HG03159 (cell line): ENCODE measurements around the gene CDK14.

Source experiments
- ATAC-seq: cut with Tn5 transposase; IDR thresholded peaks from one replicate; pipeline ENCODE4 v1.9.1; 2021; ENCODE audit warnings: mild to moderate bottlenecking, moderate library complexity; ENCODE audit not compliant: unreplicated experiment

Gene CDK14

GRCh38 chr7:91082852-91083495, 486.9 kb downstream of the CDK14 start:
- ATAC-seq: peak; percentile 51

GRCh38 chr7:91083855-91084644, 487.9 kb downstream of the CDK14 start:
- ATAC-seq: no peak

- ATAC-seq: no peak
Observed at GRCh38 chr7:91085175-91085574, 489.1 kb downstream of the CDK14 start.

GRCh38 chr7:91086200-91086599, 490.1 kb downstream of the CDK14 start:
- no peak for ATAC-seq

GRCh38 chr7:91088156-91088555, 492.0 kb downstream of the CDK14 start:
- ATAC-seq: no peak

- ATAC-seq: no peak
Observed at GRCh38 chr7:91088691-91089090, 492.6 kb downstream of the CDK14 start.

- peak; percentile 78 for ATAC-seq
Observed at GRCh38 chr7:91089382-91089963, 493.4 kb downstream of the CDK14 start.

GRCh38 chr7:91090684-91091083, 494.6 kb downstream of the CDK14 start:
- ATAC-seq: no peak

GRCh38 chr7:91091631-91092030, 495.5 kb downstream of the CDK14 start:
- ATAC-seq: no peak

GRCh38 chr7:91093181-91093580, 497.1 kb downstream of the CDK14 start:
- no peak for ATAC-seq

GRCh38 chr7:91098566-91098965, 502.4 kb downstream of the CDK14 start:
- no peak for ATAC-seq

GRCh38 chr7:91103363-91103762, 507.2 kb downstream of the CDK14 start:
- no peak for ATAC-seq

GRCh38 chr7:91107460-91107859, 511.3 kb downstream of the CDK14 start:
- ATAC-seq: no peak

GRCh38 chr7:91109200-91109599, 513.1 kb downstream of the CDK14 start:
- no peak for ATAC-seq

GRCh38 chr7:91112902-91113341, 516.8 kb downstream of the CDK14 start:
- ATAC-seq: peak; percentile 60

GRCh38 chr7:91114232-91114631, 518.1 kb downstream of the CDK14 start:
- ATAC-seq: no peak

- no peak for ATAC-seq
Observed at GRCh38 chr7:91126762-91127161, 530.6 kb downstream of the CDK14 start.

GRCh38 chr7:91127325-91127724, 531.2 kb downstream of the CDK14 start:
- ATAC-seq: no peak

- ATAC-seq: no peak
Observed at GRCh38 chr7:91127959-91128358, 531.8 kb downstream of the CDK14 start.

- no peak for ATAC-seq
Observed at GRCh38 chr7:91128683-91129348, 532.7 kb downstream of the CDK14 start.

GRCh38 chr7:91135300-91135699, 539.2 kb downstream of the CDK14 start:
- no peak for ATAC-seq
